Muscle layer of colon (tissue), 2 donors: ENCODE results near the gene MAP3K13.
"Not testable (repeated sequence)": the region's sequence is repeated elsewhere in the genome, so short reads cannot be mapped to it uniquely, and the experiment has no call there.

Source experiments
- H3K27ac ChIP-seq: one replicate; pipeline ENCODE4 v1.7.0; 2013; ENCODE audit warnings: low read depth, mild to moderate bottlenecking, low read length, moderate library complexity
- H3K27me3 ChIP-seq, 2 donors: one replicate each; pipeline ENCODE4 v1.7.0; 2013; ENCODE audit warnings: low read length in 2 of 2, mild to moderate bottlenecking in 2 of 2; ENCODE audit not compliant: insufficient read depth in 2 of 2, control insufficient read depth in 1 of 2
- H3K36me3 ChIP-seq: one replicate; pipeline ENCODE4 v1.7.0; 2013; ENCODE audit warnings: mild to moderate bottlenecking, low read length; ENCODE audit not compliant: insufficient read depth
- H3K4me1 ChIP-seq: one replicate; pipeline ENCODE4 v1.7.0; 2013; ENCODE audit warnings: mild to moderate bottlenecking, low read length; ENCODE audit not compliant: insufficient read depth
- H3K4me3 ChIP-seq, 2 donors: one replicate each; pipeline ENCODE4 v1.7.0; 2013; ENCODE audit warnings: low read length in 2 of 2, low read depth in 1 of 2, mild to moderate bottlenecking in 1 of 2, moderate library complexity in 1 of 2
- H3K9ac ChIP-seq: one replicate; pipeline ENCODE4 v1.7.0; 2013; ENCODE audit warnings: low read length
- H3K9me3 ChIP-seq: one replicate; pipeline ENCODE4 v1.7.0; 2013; ENCODE audit warnings: mild to moderate bottlenecking, low read length
- donor health status: abdominal sarcoma.
- donor health status: Adenocarcinoma of cecum.

Gene MAP3K13

GRCh38 chr3:185403002-185403401, 40.1 kb downstream of the MAP3K13 start:
- Histone ChIP-seq H3K9me3 (no peaks in the 10 kb centered on the region), H3K9ac (no peak overlapping the region), H3K27me3 (no peaks in the 10 kb centered on the region), H3K36me3 (no peaks in the 10 kb centered on the region), H3K4me1 (peaks cover 6% of the 10 kb centered on the region), H3K4me3 (no peak overlapping the region), H3K27ac (no peak overlapping the region)

GRCh38 chr3:185405243-185405642, 42.3 kb downstream of the MAP3K13 start:
- Histone ChIP-seq H3K9ac (no peak overlapping the region), H3K4me3 (no peak overlapping the region), H3K36me3 (no peaks in the 10 kb centered on the region), H3K9me3 (no peaks in the 10 kb centered on the region), H3K4me1 (peaks cover 6% of the 10 kb centered on the region), H3K27ac (no peak overlapping the region), H3K27me3 (no peaks in the 10 kb centered on the region)

- H3K27ac ChIP-seq, result no peak overlapping the region
- no peaks in the 10 kb centered on the region for H3K9me3 ChIP-seq
- H3K4me1 ChIP-seq, result peaks cover 6% of the 10 kb centered on the region
- no peak overlapping the region for H3K9ac ChIP-seq
- H3K4me3 ChIP-seq, result no peak overlapping the region
- H3K27me3 ChIP-seq, result no peaks in the 10 kb centered on the region
- no peaks in the 10 kb centered on the region for H3K36me3 ChIP-seq
These were observed 42.7 kb downstream of the MAP3K13 start for GRCh38 chr3:185405664-185406063.

GRCh38 chr3:185406121-185406620, 43.2 kb downstream of the MAP3K13 start:
- no peak overlapping the region for H3K27ac ChIP-seq
- H3K4me3 ChIP-seq, result no peak overlapping the region
- H3K9me3 ChIP-seq, result no peaks in the 10 kb centered on the region
- H3K36me3 ChIP-seq, result no peaks in the 10 kb centered on the region
- peaks cover 6% of the 10 kb centered on the region for H3K4me1 ChIP-seq
- H3K27me3 ChIP-seq, result no peaks in the 10 kb centered on the region
- H3K9ac ChIP-seq, result no peak overlapping the region

GRCh38 chr3:185409957-185410356, 47.0 kb downstream of the MAP3K13 start:
- H3K9me3 ChIP-seq, result no peaks in the 10 kb centered on the region
- H3K27me3 ChIP-seq, result no peaks in the 10 kb centered on the region
- H3K4me3 ChIP-seq, result no peak overlapping the region
- no peaks in the 10 kb centered on the region for H3K4me1 ChIP-seq
- no peak overlapping the region for H3K9ac ChIP-seq
- H3K27ac ChIP-seq, result no peak overlapping the region
- H3K36me3 ChIP-seq, result no peaks in the 10 kb centered on the region

- Histone ChIP-seq H3K36me3 (no peaks in the 10 kb centered on the region), H3K9me3 (no peaks in the 10 kb centered on the region), H3K9ac (no peak overlapping the region), H3K4me1 (no peaks in the 10 kb centered on the region), H3K27ac (no peak overlapping the region), H3K27me3 (no peaks in the 10 kb centered on the region), H3K4me3 (no peak overlapping the region)
These were observed 48.2 kb downstream of the MAP3K13 start for GRCh38 chr3:185411133-185411532.

- H3K4me3 ChIP-seq, result no peak overlapping the region
- H3K9me3 ChIP-seq, result no peaks in the 10 kb centered on the region
- H3K27ac ChIP-seq, result no peak overlapping the region
- H3K27me3 ChIP-seq, result no peaks in the 10 kb centered on the region
- no peaks in the 10 kb centered on the region for H3K4me1 ChIP-seq
- no peak overlapping the region for H3K9ac ChIP-seq
- no peaks in the 10 kb centered on the region for H3K36me3 ChIP-seq
These were observed 53.6 kb downstream of the MAP3K13 start for GRCh38 chr3:185416513-185416912.

GRCh38 chr3:185418561-185418977, 55.6 kb downstream of the MAP3K13 start:
- H3K36me3 ChIP-seq, H3K9me3 ChIP-seq, H3K27ac ChIP-seq, H3K27me3 ChIP-seq, H3K4me3 ChIP-seq, H3K4me1 ChIP-seq, H3K9ac ChIP-seq: not testable (repeated sequence)

- Histone ChIP-seq H3K9ac (no peak overlapping the region), H3K9me3 (no peaks in the 10 kb centered on the region), H3K36me3 (no peaks in the 10 kb centered on the region), H3K4me3 (no peak overlapping the region), H3K27me3 (no peaks in the 10 kb centered on the region), H3K27ac (no peak overlapping the region), H3K4me1 (no peaks in the 10 kb centered on the region)
These were observed 57.8 kb downstream of the MAP3K13 start for GRCh38 chr3:185420762-185421161.

GRCh38 chr3:185421577-185422232, 58.8 kb downstream of the MAP3K13 start:
- no peak overlapping the region for H3K9ac ChIP-seq

GRCh38 chr3:185422677-185423076, 59.7 kb downstream of the MAP3K13 start:
- Histone ChIP-seq H3K36me3 (no peaks in the 10 kb centered on the region), H3K9ac (no peak overlapping the region), H3K27ac (no peak overlapping the region), H3K4me1 (no peaks in the 10 kb centered on the region), H3K27me3 (no peaks in the 10 kb centered on the region), H3K9me3 (no peaks in the 10 kb centered on the region), H3K4me3 (no peak overlapping the region)

More at GRCh38 chr3:185421577-185422232, 58.8 kb downstream of the MAP3K13 start:
- no peak overlapping the region for H3K27ac ChIP-seq
- no peaks in the 10 kb centered on the region for H3K4me1 ChIP-seq
- H3K36me3 ChIP-seq, result no peaks in the 10 kb centered on the region
- H3K9me3 ChIP-seq, result no peaks in the 10 kb centered on the region
- no peak overlapping the region for H3K4me3 ChIP-seq
- H3K27me3 ChIP-seq, result no peaks in the 10 kb centered on the region

- no peak overlapping the region for H3K27ac ChIP-seq
These were observed 60.2 kb downstream of the MAP3K13 start for GRCh38 chr3:185423178-185423577.

More at GRCh38 chr3:185423178-185423577, 60.2 kb downstream of the MAP3K13 start:
- Histone ChIP-seq H3K9ac (no peak overlapping the region), H3K27me3 (no peaks in the 10 kb centered on the region), H3K36me3 (no peaks in the 10 kb centered on the region), H3K4me3 (no peak overlapping the region), H3K9me3 (no peaks in the 10 kb centered on the region), H3K4me1 (no peaks in the 10 kb centered on the region)
